Stimulated activated CD8-positive, alpha-beta memory T cell treated with anti-CD3 and anti-CD28 coated beads, Interleukin-2, amount 100 ng/mL, for 48 hours (primary cell): ENCODE data around the gene EP400.
A peak's percentile ranks its signal among the peaks of the same experiment; 100 is the strongest.
"Not testable (repeated sequence)": the region's sequence is repeated elsewhere in the genome, so short reads cannot be mapped to it uniquely, and the experiment has no call there.

Source experiments
- DNase-seq, 2 donors: peaks; one replicate each; pipeline ENCODE4 v3.0.0-alpha.2; 2020; ENCODE audit warnings: low read depth in 2 of 2

Gene EP400

GRCh38 chr12:131928080-131928710, 21.5 kb upstream of the EP400 start:
- peak in 1 of 2 donors; percentile 20 for DNase-seq

- DNase-seq: peak; percentile 86
Observed at GRCh38 chr12:131928711-131929580, 20.8 kb upstream of the EP400 start, which contains the start of gene PUS1. PUS1 (plus strand) TSS chr12:131929276; CDS start chr12:131929723, 447 bp downstream.

GRCh38 chr12:131929581-131930456, 19.9 kb upstream of the EP400 start:
- no peak for DNase-seq

GRCh38 chr12:131930510-131930909, 19.2 kb upstream of the EP400 start:
- no peak for DNase-seq

- no peak for DNase-seq
Observed at GRCh38 chr12:131933387-131933786, 16.4 kb upstream of the EP400 start.

- DNase-seq: no peak
Observed at GRCh38 chr12:131934535-131934934, 15.2 kb upstream of the EP400 start.

GRCh38 chr12:131938082-131938481, 11.7 kb upstream of the EP400 start:
- DNase-seq: no peak

- no peak for DNase-seq
Observed at GRCh38 chr12:131939007-131939406, 10.7 kb upstream of the EP400 start.

- DNase-seq: no peak
Observed at GRCh38 chr12:131940141-131940547, 9.6 kb upstream of the EP400 start.

GRCh38 chr12:131941116-131941986, 8.4 kb upstream of the EP400 start:
- DNase-seq: no peak

GRCh38 chr12:131941987-131942341, 7.8 kb upstream of the EP400 start:
- no peak for DNase-seq

GRCh38 chr12:131942671-131943070, 7.1 kb upstream of the EP400 start:
- DNase-seq: no peak

GRCh38 chr12:131943389-131943788, 6.4 kb upstream of the EP400 start:
- DNase-seq: no peak

- DNase-seq: no peak
Observed at GRCh38 chr12:131943876-131944275, 5.9 kb upstream of the EP400 start.

GRCh38 chr12:131944601-131945251, 5.0 kb upstream of the EP400 start:
- no peak for DNase-seq

- DNase-seq: no peak
Observed at GRCh38 chr12:131946757-131947156, 3.0 kb upstream of the EP400 start.

- DNase-seq: no peak
Observed at GRCh38 chr12:131947482-131948027, 2.2 kb upstream of the EP400 start.

- DNase-seq: no peak
Observed at GRCh38 chr12:131948166-131948712, 1.5 kb upstream of the EP400 start.

- DNase-seq: not testable (repeated sequence)
Observed at GRCh38 chr12:131948713-131949430, 870 bp upstream of the EP400 start.
